GM23248 (cell line): ENCODE data around the gene GRIP2.

Experiments used
- EZH2 ChIP-seq: fragments of 200-600 bp; sonication (generic); IDR thresholded peaks from 2 replicates; pipeline ENCODE4 v1.6.1; 2018; ENCODE audit warnings: antibody characterized with exemption, mild to moderate bottlenecking; ENCODE audit not compliant: insufficient read depth, poor library complexity, severe bottlenecking
- EZH2phosphoT487 ChIP-seq: fragments of 200-600 bp; sonication (generic); IDR thresholded peaks from 2 replicates; pipeline ENCODE4 v1.6.1; 2018; ENCODE audit warnings: antibody characterized with exemption, moderate library complexity, mild to moderate bottlenecking, low read depth; ENCODE audit not compliant: insufficient read depth

DNA sequence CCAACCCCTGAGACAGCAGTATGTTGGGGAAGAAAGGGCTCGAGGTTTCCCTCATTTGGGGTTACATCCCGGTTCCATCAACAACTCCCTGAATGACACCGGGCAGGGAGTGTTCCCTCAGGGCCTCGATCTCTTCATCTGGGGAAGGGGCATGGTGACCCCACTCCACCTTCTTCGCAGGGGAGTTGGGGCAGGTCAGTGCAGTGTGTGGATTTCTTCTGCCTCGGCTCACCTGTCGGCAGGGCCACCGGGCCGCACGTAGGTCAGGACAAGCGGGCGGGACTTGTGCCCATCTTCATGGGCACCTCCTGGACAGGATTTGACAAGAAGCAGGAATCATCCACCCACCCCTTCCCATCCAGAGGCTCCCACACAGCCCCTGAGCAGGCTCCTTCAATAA lies 17.4 kb downstream of the GRIP2 start:
- TF ChIP-seq EZH2, result no peak
- TF ChIP-seq EZH2phosphoT487, result no peak
